GM18951 (cell line): ENCODE measurements around the gene ST7.

Experiments
- POLR2A ChIP-seq: IDR thresholded peaks from 4 replicates; pipeline ENCODE4 v1.6.1; 2011; ENCODE audit warnings: mild to moderate bottlenecking; ENCODE audit not compliant: insufficient read length, insufficient read depth; ENCODE audit errors: extremely low read depth
- in situ Hi-C: fragments of 300-500 bp; cut with MboI; formaldehyde crosslinking; loops from one replicate; pipeline ENCODE4 v1.12.0; 2022; ENCODE audit warnings: low sequenced_read_pairs, mixed read lengths, inconsistent platforms; ENCODE audit not compliant: unreplicated experiment

Gene ST7

GRCh38 chr7:117118579-117119180 lies 165.4 kb downstream of the ST7 start:
- TF ChIP-seq POLR2A = no peak
- in situ Hi-C loops = loop anchor here (5.0 kb wide), 1 partner anchor 131 kb away; no protein-coding TSS in a partner anchor

GRCh38 chr7:117119192-117119924 lies 166.1 kb downstream of the ST7 start:
- TF ChIP-seq POLR2A = no peak
- in situ Hi-C loops = loop anchor here (5.0 kb wide), 1 partner anchor 132 kb away; no protein-coding TSS in a partner anchor

GRCh38 chr7:117120321-117120720 lies 167.0 kb downstream of the ST7 start:
- in situ Hi-C loops = loop anchor here (10.0 kb wide), 1 partner anchor 186 kb away; no protein-coding TSS in a partner anchor

GRCh38 chr7:117122036-117122435 lies 168.7 kb downstream of the ST7 start:
- in situ Hi-C loops = loop anchor here (10.0 kb wide), 1 partner anchor 187 kb away; no protein-coding TSS in a partner anchor

GRCh38 chr7:117122536-117122935 lies 169.2 kb downstream of the ST7 start:
- no peak for TF ChIP-seq POLR2A
- in situ Hi-C loops = loop anchor here (10.0 kb wide), 1 partner anchor 188 kb away; no protein-coding TSS in a partner anchor

GRCh38 chr7:117123311-117123926 lies 170.1 kb downstream of the ST7 start:
- in situ Hi-C loops = loop anchor here (10.0 kb wide), 1 partner anchor 189 kb away; no protein-coding TSS in a partner anchor
- no peak for TF ChIP-seq POLR2A

- in situ Hi-C loops = loop anchor here (10.0 kb wide), 1 partner anchor 190 kb away; no protein-coding TSS in a partner anchor
- TF ChIP-seq POLR2A = no peak
These were observed 171.4 kb downstream of the ST7 start for GRCh38 chr7:117124591-117125220.

GRCh38 chr7:117126676-117127075 lies 173.4 kb downstream of the ST7 start:
- in situ Hi-C loops = loop anchor here (10.0 kb wide), 1 partner anchor 192 kb away; no protein-coding TSS in a partner anchor
- TF ChIP-seq POLR2A = no peak

- no peak for TF ChIP-seq POLR2A
- in situ Hi-C loops = loop anchor here (10.0 kb wide), 1 partner anchor 193 kb away; no protein-coding TSS in a partner anchor
These were observed 174.4 kb downstream of the ST7 start for GRCh38 chr7:117127585-117128168.

- in situ Hi-C loops = loop anchor here (10.0 kb wide), 1 partner anchor 195 kb away; no protein-coding TSS in a partner anchor
- TF ChIP-seq POLR2A = no peak
These were observed 176.2 kb downstream of the ST7 start for GRCh38 chr7:117129521-117129955.

GRCh38 chr7:117130262-117130661 lies 177.0 kb downstream of the ST7 start:
- in situ Hi-C loops = no loop called here
- TF ChIP-seq POLR2A = no peak

GRCh38 chr7:117132321-117133120 lies 179.2 kb downstream of the ST7 start:
- in situ Hi-C loops = no loop called here
- TF ChIP-seq POLR2A = no peak
